Hepatocyte (in vitro differentiated cells): ENCODE data around the gene SNPH. TPM values are rescaled to one million over a fixed set of nuclear protein-coding genes. Genes with fewer than 3 reads are reported as not detected.

ENCODE experiments used
- DNase-seq: peaks from one replicate; pipeline ENCODE4 v3.0.0-alpha.2; 2016; ENCODE audit warnings: low spot score
- H2AFZ ChIP-seq: fragments of 200-600 bp; sonication (generic); 2 replicates; pipeline ENCODE4 v1.6.0; 2016; ENCODE audit warnings: antibody characterized with exemption, mild to moderate bottlenecking
- H3K27ac ChIP-seq: fragments of 200-600 bp; sonication (generic); 2 replicates; pipeline ENCODE4 v1.5.1; 2016; ENCODE audit warnings: mild to moderate bottlenecking
- H3K27me3 ChIP-seq: fragments of 200-600 bp; sonication (generic); 2 replicates; pipeline ENCODE4 v1.6.1; 2016
- H3K36me3 ChIP-seq: fragments of 200-600 bp; sonication (generic); replicated peaks from 2 replicates; pipeline ENCODE4 v1.5.1; 2016; ENCODE audit warnings: low read depth; ENCODE audit not compliant: insufficient read depth
- H3K4me1 ChIP-seq: fragments of 200-600 bp; sonication (generic); 2 replicates; pipeline ENCODE4 v1.5.1; 2016; ENCODE audit warnings: mild to moderate bottlenecking, moderate library complexity; ENCODE audit not compliant: insufficient read depth
- H3K4me2 ChIP-seq: fragments of 200-600 bp; sonication (generic); 2 replicates; pipeline ENCODE4 v1.6.0; 2016
- H3K4me3 ChIP-seq: fragments of 200-600 bp; sonication (generic); 2 replicates; pipeline ENCODE4 v1.5.1; 2016; ENCODE audit warnings: mild to moderate bottlenecking
- H3K79me2 ChIP-seq: fragments of 200-600 bp; sonication (generic); 2 replicates; pipeline ENCODE4 v1.6.0; 2017; ENCODE audit warnings: mild to moderate bottlenecking
- H3K9me2 ChIP-seq: fragments of 200-600 bp; sonication (generic); replicated peaks from 2 replicates; pipeline ENCODE4 v1.6.0; 2017; ENCODE audit warnings: mild to moderate bottlenecking; ENCODE audit not compliant: insufficient read depth
- H3K9me3 ChIP-seq: fragments of 200-600 bp; sonication (generic); 2 replicates; pipeline ENCODE4 v1.5.1; 2016; ENCODE audit warnings: low read depth, mild to moderate bottlenecking
- H4K20me1 ChIP-seq: fragments of 200-600 bp; sonication (generic); 2 replicates; pipeline ENCODE4 v1.6.0; 2016; ENCODE audit warnings: mild to moderate bottlenecking; ENCODE audit not compliant: insufficient read depth, poor library complexity, severe bottlenecking
- CTCF ChIP-seq: fragments of 200-600 bp; sonication (generic); IDR thresholded peaks from 2 replicates; pipeline ENCODE4 v1.5.1; 2016; ENCODE audit warnings: antibody characterized with exemption, mild to moderate bottlenecking; ENCODE audit not compliant: poor library complexity
- EZH2 ChIP-seq: fragments of 200-600 bp; sonication (generic); IDR thresholded peaks from 2 replicates; pipeline ENCODE4 v1.6.1; 2016; ENCODE audit warnings: antibody characterized with exemption, mild to moderate bottlenecking, borderline replicate concordance
- EZH2phosphoT487 ChIP-seq: fragments of 200-600 bp; sonication (generic); IDR thresholded peaks from one replicate; pipeline ENCODE4 v1.6.1; 2018; ENCODE audit warnings: antibody characterized with exemption, mild to moderate bottlenecking, low read depth, moderate library complexity; ENCODE audit not compliant: unreplicated experiment, severe bottlenecking
- WGBS: methylation state at CpG from one replicate; pipeline ENCODE4 v1.1.6; 2016; ENCODE audit warnings: low lambda C conversion rate; ENCODE audit errors: missing lambda C conversion rate; 5-methylcytosine and 5-hydroxymethylcytosine counted together
- polyA plus RNA-seq: library from polyadenylated mRNA; unstranded; fragments of >200 nt; fragmentation: Nextera tagmentation; extraction: Ambion mirVana; gene quantifications from 2 replicates; pipeline ENCODE4 v1.2.1, GENCODE V29; 2016
- total RNA-seq: library from RNA; depleted of rRNA; stranded (reverse); fragments of >200 nt; gene quantifications from 2 replicates; pipeline ENCODE4 v1.2.3, GENCODE V29; 2014

The SNPH gene
- total and polyA plus RNA-seq, 2 experiments from 2014 or later: 2.3 to 3.7 TPM

- Histone ChIP-seq H3K4me3 (no peak overlapping the region), H3K9me3 (no peaks in the 10 kb centered on the region), H2AFZ (no peak overlapping the region), H3K27ac (no peak overlapping the region), H3K27me3 (no peaks in the 10 kb centered on the region), H3K79me2 (no peaks in the 10 kb centered on the region), H3K9me2 (no peaks in the 10 kb centered on the region), H4K20me1 (no peaks in the 10 kb centered on the region), H3K36me3 (no peaks in the 10 kb centered on the region), H3K4me2 (no peak overlapping the region), H3K4me1 (no peaks in the 10 kb centered on the region)
- TF ChIP-seq EZH2 (no peak), CTCF (no peak), EZH2phosphoT487 (no peak)
- 96% methylated on average over 16 of the region's 20 CpGs for WGBS
- DNase-seq: no peak
Measured at GRCh38 chr20:1296117-1296610, 30.1 kb downstream of the SNPH start.

GRCh38 chr20:1296922-1297321 lies 30.8 kb downstream of the SNPH start:
- no peak overlapping the region for H3K4me2 ChIP-seq
- H3K4me3 ChIP-seq: no peak overlapping the region
- no peak overlapping the region for H2AFZ ChIP-seq
- WGBS: 92% methylated on average over 14 of the region's 14 CpGs
- no peaks in the 10 kb centered on the region for H3K27me3 ChIP-seq
- no peaks in the 10 kb centered on the region for H3K36me3 ChIP-seq
- H4K20me1 ChIP-seq: no peaks in the 10 kb centered on the region
- H3K9me2 ChIP-seq: no peaks in the 10 kb centered on the region
- no peak overlapping the region for H3K27ac ChIP-seq
- H3K79me2 ChIP-seq: no peaks in the 10 kb centered on the region
- H3K4me1 ChIP-seq: no peaks in the 10 kb centered on the region
- H3K9me3 ChIP-seq: no peaks in the 10 kb centered on the region
- DNase-seq: no peak
- TF ChIP-seq CTCF: no peak

GRCh38 chr20:1297486-1297885 lies 31.4 kb downstream of the SNPH start:
- TF ChIP-seq EZH2phosphoT487 (no peak), CTCF (no peak), EZH2 (no peak)
- Histone ChIP-seq H3K79me2 (no peaks in the 10 kb centered on the region), H4K20me1 (no peaks in the 10 kb centered on the region), H3K4me1 (no peaks in the 10 kb centered on the region), H3K4me3 (no peak overlapping the region), H3K36me3 (no peaks in the 10 kb centered on the region), H2AFZ (no peak overlapping the region), H3K9me2 (no peaks in the 10 kb centered on the region), H3K27me3 (no peaks in the 10 kb centered on the region), H3K9me3 (no peaks in the 10 kb centered on the region), H3K27ac (no peak overlapping the region), H3K4me2 (no peak overlapping the region)
- WGBS: 96% methylated on average over 2 of the region's 2 CpGs
- DNase-seq: no peak

- Histone ChIP-seq H3K27me3 (no peaks in the 10 kb centered on the region), H3K9me3 (no peaks in the 10 kb centered on the region), H3K4me2 (no peak overlapping the region), H3K4me1 (no peaks in the 10 kb centered on the region), H2AFZ (no peak overlapping the region), H3K36me3 (no peaks in the 10 kb centered on the region), H3K27ac (no peak overlapping the region), H3K9me2 (no peaks in the 10 kb centered on the region), H3K79me2 (no peaks in the 10 kb centered on the region), H3K4me3 (no peak overlapping the region), H4K20me1 (no peaks in the 10 kb centered on the region)
- DNase-seq: no peak
- WGBS: 83% methylated on average over 5 of the region's 5 CpGs
- no peak for TF ChIP-seq EZH2phosphoT487
- TF ChIP-seq CTCF: no peak
- no peak for TF ChIP-seq EZH2
Measured at GRCh38 chr20:1298166-1298565, 32.1 kb downstream of the SNPH start.
